HG03060 (cell line): ENCODE data around the gene AASS.

ENCODE experiments used
- ATAC-seq: cut with Tn5 transposase; IDR thresholded peaks from one replicate; pipeline ENCODE4 v1.9.1; 2021; ENCODE audit warnings: low read depth, moderate number of reproducible peaks; ENCODE audit not compliant: unreplicated experiment

AASS gene

GRCh38 chr7:122054393-122054792, 89.7 kb downstream of the AASS start:
- ATAC-seq, result no peak

GRCh38 chr7:122046402-122046801, 97.6 kb downstream of the AASS start:
- ATAC-seq, result no peak

- ATAC-seq, result no peak
Measured at GRCh38 chr7:122040147-122040546, 103.9 kb downstream of the AASS start.

DNA sequence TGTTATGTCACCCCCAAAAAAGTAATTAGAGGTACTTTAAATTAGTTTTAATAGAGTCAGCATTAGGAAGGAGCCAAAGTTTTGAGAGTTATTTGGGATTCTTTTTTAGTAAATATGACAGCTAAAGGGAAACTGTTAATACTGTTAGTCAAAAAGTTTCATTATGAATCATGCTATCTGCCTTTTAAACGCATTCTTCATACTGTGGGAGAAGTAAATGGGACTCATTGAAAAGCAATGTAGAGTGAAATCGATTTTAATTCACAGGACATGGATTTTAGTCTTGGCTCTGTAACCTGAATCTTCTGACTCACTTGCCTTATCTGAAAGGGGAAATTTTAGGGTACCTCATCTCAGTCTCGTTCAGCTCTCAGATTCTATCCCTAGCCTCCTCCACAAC, 105.1 kb downstream of the AASS start:
- no peak for ATAC-seq

GRCh38 chr7:122038134-122038533, 105.9 kb downstream of the AASS start:
- ATAC-seq, result no peak

DNA sequence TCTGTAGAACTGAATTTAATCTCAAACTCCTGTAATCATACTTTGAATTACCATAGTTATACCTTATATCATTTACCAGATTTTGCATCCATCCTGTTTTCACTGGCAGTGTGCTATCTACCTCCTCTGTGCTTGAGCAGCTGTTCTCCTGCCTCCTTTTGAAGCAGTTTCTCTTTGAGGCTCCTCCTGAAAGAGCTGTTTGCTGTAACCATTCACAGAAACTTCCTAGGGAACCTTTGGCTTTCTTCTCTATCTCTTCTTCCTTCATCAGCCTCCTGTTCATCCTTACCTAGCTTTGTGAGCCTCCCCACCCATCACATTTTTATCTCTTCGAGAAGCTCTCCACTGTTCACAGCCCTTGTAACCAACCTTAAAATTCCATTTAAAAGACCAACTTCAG, 108.2 kb downstream of the AASS start:
- no peak for ATAC-seq

- ATAC-seq, result no peak
Measured at GRCh38 chr7:122033641-122034040, 110.4 kb downstream of the AASS start.

DNA sequence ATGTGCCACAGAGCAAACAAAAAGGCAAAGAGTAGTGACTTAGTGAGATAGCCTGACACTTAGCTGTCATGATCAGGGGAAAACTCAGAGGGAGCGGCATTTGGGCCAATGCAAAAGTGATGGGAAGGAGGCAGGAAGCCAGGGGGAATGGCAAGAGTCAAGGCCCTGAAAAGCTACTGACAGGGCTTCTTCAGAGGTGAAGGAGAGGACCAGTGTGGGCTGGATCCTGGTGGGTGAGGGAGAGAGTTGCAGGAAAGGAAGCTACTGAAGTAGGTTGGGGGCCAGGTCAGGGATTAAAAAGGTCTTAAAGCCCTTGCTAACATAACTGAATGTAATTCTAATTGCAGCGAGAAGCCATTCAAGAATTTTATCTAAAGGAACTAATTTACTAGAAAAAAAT, 117.0 kb downstream of the AASS start:
- no peak for ATAC-seq
